HG03108 (cell line): ENCODE results near the gene BICDL2.

Source experiments
- ATAC-seq: cut with Tn5 transposase; IDR thresholded peaks from one replicate; pipeline ENCODE4 v1.9.1; 2021; ENCODE audit warnings: moderate library complexity; ENCODE audit not compliant: unreplicated experiment

Gene BICDL2

DNA sequence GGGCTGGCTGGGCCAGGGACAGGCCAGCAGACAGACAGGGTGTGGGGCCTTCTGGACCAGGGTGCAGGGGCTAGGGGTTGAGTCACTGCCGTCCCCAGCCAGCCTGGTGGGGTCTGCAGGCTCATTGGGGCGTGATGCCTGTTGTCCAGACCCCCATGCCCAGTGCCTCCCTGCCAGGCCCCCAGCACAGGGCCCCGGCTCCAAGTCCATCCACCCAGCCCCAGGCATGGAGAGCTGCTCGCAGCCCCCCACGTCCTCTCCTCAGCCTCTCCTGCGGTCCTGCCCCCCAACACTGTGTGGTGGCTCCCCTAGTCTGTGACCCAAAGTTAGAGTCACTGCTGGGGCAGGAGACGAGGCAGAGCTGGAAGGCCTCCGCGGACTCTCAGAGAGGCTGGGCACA lies 49.5 kb downstream of the BICDL2 start:
- ATAC-seq: no peak

DNA sequence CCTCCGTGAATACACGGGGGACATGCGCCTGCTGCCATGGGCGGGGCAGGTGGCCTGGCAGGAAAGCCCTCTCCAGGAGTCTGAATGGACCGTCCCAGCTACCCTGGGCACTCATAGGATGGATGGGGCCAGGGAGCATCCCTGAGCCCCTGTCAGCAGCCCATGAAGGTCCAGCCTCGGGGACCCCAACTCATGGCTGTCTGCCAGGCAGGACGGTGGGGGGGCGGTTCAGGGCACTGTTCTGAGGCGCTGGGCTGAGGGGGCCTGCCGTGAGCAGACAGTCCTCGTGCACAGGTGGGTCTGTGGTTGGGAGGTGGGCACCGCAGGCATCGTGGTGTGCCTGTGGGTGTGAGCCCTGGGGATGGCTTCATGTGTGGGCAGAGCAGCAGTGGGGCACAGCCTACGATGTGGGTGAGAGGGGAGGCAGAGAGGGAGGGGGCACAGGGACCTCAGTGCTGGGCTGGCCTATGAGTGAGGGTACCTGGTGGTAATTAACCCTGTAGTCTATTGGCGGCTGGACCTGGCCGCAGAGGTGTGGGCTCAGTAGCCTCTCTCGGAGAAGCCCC lies 50.0 kb downstream of the BICDL2 start:
- no peak for ATAC-seq

DNA sequence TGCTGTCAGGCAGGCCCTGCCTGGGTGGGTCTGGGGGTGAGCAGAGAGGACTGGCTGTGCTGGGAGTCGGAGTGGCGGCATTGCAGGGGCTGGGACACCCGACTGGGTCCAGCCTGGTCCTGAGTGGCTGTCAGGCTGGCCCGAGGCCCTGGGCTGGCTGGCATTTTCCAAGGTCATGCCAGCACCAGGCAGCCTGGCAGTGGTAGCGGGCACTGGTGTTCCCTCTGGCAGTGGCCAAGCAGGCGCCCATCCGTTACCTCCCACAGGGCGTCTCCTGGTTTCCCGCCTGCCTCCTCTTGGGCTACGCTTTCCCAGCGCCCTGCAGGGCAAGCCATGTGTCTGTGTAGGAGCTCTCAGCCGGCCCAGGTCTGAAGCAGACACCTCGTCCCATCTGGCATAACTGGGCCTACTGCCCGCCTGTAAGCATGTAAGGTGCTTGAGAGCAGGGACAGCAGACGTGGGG lies 50.8 kb downstream of the BICDL2 start:
- no peak for ATAC-seq

DNA sequence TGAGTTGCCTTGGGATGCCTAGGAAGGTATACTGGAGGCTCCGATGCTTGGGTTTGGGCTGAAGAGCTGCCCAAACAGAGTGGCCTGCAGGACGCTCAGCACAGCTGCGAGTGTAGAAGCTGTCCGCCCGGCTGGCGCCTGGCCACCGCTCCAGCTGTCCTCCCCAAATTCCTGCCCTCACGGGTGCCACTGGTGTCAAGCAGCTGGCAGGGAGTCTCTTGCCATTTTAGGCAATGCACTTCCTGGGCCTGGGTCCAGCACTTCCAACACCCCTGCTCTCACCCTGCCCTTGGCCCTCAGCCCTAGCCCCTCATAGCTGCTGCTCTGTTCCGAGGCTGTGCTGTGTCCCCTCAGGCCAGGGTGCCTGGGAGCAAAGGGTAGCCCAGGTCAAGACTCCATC lies 51.3 kb downstream of the BICDL2 start:
- ATAC-seq: no peak

DNA sequence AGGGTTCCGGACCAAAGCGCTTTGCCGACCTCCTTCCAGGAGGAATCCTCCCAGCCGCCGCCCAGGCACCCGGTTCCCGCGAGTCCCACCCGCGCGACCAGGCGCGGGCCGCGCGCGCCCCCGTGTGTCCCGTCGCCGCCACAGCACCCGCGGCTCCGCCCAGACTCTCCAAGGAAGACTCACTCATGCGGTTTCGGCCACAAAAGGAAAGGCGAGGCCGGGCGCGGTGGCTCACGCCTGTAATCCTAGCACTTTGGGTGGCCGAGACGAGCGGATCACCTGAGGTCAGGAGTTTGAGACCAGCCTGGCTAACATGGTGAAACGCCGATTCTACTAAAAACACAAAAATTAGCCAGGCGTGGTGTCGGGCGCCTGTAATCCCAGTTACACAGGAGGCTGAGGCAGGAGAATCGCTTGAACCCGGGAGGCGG lies 53.0 kb downstream of the BICDL2 start:
- ATAC-seq: peak; percentile 36

DNA sequence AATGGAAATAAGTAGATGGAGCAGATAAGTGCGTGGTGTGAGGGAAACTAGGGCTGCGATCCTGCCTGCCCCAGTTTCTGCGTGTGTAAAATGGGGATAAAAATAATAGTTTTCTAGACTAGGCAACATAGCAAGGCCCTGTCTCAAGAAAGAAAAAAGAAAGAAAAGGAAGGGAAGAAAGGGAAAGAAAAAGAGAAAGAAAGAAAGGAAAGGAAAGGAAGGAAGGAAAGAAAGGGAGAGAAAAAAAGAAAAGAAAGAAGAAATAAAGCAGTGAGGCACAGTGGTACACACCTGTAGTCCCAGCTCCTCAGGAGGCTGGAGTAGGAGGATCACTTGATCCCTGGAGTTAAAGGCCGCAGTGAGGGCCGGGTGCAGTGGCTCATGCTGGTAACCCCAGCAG lies 54.3 kb downstream of the BICDL2 start:
- ATAC-seq: no peak

DNA sequence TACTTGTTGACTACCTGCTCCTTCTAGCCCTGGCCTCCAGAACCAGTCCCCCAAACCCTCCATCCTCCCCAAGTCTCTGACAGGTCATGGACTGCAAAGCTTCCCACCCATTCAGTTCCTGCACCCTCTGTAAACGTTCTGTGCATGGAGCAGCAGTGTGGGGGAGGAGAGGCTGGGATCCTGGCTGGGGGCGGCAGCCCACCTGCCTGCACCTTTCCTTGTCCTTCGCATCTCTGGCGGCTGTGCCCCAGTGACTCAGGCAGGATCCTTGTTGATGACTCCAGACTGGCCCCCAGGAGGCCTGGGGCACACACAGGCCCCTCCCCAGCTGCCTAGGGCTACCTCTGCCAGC lies 54.9 kb downstream of the BICDL2 start:
- no peak for ATAC-seq

DNA sequence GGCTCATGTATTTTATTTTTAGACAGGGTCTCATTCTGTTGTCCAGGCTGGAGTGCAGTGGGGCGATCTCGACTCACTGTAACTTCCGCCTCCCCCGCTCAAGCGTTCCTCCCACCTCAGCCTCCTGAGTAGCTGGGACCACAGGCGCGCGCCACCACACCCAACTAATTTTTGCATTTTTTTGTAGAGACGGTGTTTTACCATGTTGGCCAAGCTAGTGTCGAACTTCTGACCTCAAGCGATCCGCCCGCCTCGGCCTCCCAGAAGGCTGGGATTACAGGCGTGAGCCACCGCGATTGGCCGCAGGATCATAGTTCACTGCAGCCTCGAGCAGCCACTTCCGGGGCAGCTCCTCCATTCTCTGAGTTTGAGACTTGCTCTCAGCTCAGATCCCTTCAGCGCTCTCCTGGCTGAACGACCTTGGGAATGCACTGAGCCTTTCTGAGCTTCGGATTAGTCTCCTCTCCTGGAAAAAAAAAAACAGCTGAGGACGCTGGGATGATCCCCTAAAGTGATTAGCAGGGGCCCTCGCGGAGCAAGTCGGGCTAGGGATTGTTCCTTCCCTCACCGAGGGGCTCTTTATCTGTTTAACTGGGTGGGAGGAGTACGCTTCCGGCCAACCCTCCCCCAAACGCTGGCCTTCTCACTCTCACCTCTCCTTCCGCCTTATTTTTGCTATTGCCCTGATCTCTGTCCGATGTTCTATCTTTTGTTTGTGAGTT lies 55.4 kb downstream of the BICDL2 start:
- no peak for ATAC-seq

DNA sequence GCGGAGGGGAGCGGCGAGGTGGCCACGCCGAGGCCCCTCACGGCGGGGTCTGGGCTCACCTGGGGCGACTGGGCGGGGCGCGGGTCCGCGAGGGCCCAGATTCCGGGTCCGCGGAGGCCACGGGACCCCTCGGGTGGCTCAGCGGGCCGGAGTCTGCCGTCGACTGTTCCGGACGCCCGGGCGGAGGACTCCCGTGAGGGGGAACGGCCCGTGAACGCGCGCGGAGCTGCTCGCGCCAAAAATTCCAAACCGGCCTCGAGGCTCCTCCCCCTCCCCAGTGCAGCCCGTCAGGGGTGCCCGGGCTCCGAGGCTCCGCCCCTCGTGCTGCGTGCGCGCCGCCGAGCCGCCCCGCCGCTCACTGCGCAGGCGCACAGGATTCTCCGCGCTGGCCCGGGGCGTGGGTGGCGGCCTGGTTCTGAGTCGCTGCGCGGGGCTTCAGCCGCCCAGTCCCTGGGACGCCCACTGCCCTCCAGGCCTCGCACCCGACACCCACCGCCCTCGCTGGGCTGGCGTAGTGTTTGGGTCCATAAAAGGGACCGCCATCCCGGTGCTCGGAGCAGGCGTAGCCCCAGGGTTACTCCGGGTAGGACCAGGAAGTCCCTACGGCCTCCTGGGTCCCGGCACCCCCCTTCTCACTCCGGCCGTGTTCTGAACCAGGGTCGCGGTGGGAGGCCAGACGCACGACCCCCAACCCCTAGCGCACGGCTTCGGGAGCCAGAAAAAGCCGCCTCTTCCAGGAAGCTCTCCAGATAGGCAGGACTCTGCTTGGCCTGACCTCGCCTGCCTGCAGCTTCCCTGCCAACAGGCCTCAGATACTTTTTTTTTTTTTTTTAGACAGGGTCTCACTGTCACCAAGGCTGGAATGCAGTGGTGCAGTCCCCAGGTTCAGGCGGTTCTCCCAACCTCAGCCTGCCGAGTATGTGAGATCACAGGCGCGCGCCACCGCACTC lies 56.2 kb downstream of the BICDL2 start, which contains the start of gene PKMYT1:
TSS of gene PKMYT1 (minus strand) at position 220 of the 950 bp plus-strand sequence. CDS start 789 bp downstream, outside the sequence.
- peak; percentile 61 for ATAC-seq

DNA sequence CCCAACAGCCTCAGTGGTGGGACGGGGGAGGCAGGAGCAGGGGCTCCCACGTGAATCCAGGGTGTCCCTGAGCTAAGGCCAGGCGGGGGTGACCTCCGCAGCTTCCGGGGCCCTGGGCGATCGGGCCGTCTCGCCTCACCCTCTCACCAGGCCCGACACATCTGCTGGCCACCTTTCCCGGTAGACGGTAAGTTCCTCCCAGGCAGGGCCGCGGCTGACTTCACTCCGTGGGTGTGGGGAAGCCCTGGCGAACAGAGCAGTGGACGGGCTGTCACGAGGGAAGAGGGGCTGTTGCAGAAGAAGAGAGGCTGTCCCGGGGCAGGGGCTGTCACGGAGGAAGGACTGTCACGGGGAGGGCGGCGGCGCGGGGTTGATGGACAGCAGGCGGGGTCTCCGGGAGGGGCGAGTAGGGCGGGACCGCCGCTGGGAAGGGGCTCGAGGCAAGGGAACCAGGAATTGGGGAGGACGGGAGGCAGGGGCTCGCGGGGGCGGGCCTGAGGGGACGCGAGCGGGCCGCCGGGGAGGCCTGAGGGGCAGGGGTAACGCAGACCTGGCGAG lies 57.0 kb downstream of the BICDL2 start:
- ATAC-seq: no peak
